HG02588 (cell line): ENCODE measurements around the gene RNF182.
"Not testable (repeated sequence)": the region's sequence is repeated elsewhere in the genome, so short reads cannot be mapped to it uniquely, and the experiment has no call there.

Experiments used
- ATAC-seq: cut with Tn5 transposase; IDR thresholded peaks from one replicate; pipeline ENCODE4 v1.9.1; 2021; ENCODE audit warnings: mild to moderate bottlenecking, moderate library complexity; ENCODE audit not compliant: unreplicated experiment

RNF182 gene

DNA sequence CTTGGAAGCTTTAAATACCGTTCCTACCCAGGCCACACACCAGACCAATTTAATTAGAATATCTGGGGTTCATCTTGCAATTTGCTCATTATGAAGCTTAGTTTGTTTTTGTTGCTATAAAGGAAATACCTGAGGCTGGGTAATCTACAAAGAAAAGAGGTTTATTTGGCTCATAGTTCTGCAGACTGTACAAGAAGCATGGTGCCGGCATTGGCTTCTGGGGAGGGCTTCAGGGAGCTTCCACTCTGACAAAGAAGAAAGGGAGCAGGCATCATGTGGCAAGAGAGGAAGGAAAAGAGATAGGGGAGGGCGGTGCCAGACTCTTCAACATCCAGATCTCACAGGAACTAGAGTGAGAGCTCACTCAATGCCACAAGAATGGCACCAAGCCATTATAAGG is 73.6 kb downstream of the RNF182 start:
- no peak for ATAC-seq

DNA sequence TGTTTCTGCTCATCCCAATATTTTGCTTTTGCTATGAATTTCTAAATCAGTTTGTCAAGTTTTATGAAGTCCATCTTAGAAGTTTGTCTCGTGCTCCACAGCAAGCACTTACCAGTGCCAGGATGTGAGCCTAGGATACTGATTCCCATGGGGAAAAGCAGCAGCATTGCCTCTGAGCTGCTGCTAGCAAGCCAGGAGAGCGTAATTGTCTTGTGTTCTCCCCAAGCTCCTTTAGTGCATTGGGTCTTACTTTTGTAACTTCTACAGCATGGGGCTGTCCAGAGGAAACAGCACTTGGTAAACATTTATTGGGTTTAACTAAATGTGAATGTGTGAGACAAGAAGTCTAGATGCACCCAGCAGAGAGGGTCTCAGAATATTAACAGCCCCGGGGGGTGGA is 76.1 kb downstream of the RNF182 start:
- ATAC-seq: no peak

DNA sequence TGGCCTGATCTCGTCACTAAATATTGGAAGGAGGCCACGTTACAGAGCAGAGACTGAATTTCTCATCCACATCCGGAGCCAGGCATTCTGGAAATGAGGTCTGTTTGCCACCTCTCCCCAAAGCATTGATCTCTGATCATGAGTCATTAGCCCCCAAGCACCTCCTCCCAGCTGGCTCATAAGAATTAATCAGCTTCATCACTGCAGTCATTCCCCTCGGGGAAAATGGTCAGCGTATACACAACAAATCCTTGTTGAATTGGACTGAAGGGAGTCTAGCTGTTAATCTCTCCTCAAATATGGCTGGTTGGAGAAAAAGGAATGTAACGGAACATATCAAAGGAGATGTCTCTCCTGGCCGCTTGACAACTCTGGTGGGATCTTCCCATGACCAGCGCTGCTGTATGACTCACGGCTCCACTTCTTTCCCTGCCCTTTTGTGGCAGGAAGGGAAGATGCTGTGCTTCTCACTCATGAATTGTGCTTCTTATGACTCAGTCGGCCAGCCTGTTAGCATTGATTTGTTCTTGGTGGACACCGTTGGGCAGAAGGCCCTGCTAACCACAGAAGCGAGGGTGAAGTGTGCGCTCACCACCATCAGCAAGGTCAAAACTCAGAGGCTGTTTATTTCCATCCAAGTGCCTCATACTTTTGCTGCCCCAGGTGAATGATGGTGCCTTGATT is 76.7 kb downstream of the RNF182 start:
- ATAC-seq: no peak

- ATAC-seq: no peak
Observed at GRCh38 chr6:14002176-14002947, 77.6 kb downstream of the RNF182 start.

DNA sequence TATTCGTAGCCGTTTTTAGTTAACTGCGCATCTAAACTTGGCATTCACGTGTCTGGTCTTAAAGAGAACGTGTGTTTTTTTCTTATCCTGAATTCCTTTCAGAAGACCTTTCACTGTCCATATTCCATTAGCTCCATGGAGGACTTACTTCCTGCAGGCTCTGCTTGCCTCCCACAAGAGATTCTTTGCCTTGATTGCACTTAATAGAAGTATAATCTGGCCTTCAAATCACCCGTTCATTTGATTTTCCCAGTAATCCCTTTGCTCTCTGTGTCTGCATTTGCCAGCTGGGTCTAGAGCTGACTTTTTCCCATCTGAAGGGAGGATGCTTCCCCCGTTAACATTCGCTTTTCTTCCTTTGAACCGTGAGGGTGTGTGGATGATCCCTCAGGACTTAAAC is 79.5 kb downstream of the RNF182 start:
- ATAC-seq: no peak

DNA sequence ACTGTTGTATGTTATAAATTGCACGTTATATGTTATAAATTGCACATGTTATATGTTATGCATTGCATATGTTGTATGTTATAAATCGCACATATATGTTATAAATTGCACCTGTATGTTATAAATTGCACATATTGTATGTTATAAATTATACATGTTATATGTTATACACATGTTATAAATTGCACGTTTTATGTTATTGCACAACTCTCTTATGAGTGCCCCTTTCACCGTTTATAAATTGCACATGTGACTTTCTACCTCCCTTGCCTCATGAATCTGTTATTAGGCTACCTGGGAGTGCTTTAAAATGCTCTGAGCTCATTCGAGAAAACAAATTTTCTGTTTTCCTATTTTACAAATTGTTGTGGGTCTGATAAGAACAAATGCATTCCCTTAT is 84.1 kb downstream of the RNF182 start:
- ATAC-seq: no peak

- no peak for ATAC-seq
Observed at GRCh38 chr6:14009431-14009830, 84.7 kb downstream of the RNF182 start.

- ATAC-seq: no peak
Observed at GRCh38 chr6:14010275-14010674, 85.5 kb downstream of the RNF182 start.

GRCh38 chr6:14012313-14013030 is 87.7 kb downstream of the RNF182 start:
- ATAC-seq: no peak

- no peak for ATAC-seq
Observed at GRCh38 chr6:14015964-14016363, 91.2 kb downstream of the RNF182 start.

DNA sequence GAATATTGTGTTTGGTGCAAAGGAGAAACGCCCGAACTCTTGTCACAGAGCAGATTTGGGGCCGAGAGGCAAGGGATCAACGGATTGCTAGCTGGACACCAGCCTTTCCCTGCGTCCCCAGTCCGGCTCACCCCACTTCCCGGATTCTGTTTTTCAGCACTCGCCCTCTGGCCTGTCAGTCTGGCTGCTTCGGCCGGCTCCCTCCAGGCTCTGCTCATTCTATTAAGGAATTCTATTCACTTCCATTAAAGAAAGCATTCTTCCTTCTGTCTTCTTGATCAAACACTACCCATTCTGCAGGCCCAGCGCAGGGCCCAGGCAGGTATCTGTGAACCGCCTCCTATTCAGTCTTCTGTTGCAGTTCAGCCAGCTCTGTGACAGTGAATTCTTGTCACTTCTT is 91.7 kb downstream of the RNF182 start:
- ATAC-seq: no peak

DNA sequence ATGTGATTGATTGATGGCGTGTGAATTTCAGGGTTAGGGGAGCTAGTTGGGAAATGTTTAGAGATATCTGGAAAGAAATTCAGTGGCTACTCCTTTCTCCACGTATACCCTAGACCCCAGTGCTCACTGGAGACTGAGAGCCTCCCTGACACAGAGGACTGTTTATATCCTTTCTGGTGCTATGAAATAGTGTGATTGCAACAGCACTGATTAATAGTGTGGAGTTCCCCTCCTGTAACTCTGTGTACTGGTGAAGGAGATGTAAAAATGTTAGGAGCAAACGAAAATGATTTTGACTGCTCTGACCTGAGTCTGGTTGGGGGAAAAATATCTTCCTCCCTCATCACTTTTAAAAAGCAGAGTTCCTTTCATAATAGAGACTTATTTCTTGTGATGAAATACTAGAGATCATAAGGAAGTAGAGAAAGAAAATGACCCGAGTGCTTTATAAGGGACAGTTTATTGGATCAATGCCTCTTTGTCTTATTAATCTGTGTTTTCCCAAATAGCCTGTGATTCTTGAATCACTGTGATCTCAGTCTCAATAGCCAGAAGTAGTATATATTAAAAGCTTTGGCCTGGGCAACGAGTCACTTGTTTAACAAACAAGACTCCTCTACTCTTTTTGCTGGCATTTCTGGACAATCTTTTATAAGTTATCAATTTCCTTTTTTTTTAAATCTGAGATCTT is 92.3 kb downstream of the RNF182 start:
- ATAC-seq: no peak

- no peak for ATAC-seq
Observed at GRCh38 chr6:14017626-14018475, 93.1 kb downstream of the RNF182 start.

GRCh38 chr6:14018559-14018958 is 93.8 kb downstream of the RNF182 start:
- ATAC-seq: not testable (repeated sequence)

DNA sequence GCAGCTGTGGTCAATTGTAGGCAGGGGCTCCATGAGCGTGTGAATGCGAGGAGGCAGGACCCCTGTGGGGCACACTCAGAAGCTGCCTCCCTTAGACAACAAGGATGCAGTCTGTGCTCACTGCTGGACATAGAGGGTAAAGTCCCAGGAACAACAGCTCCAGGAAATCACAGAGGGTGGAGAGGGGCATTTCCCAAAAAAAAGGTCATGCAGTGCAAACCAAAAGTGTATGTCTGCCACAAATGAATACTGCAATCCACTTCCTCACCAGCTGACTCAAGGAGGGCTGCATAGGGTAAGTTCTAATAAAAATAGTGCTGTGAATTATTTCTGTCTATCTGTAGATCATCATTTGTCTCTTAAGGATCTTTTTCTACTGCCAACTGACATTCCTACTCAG is 95.8 kb downstream of the RNF182 start:
- no peak for ATAC-seq

GRCh38 chr6:14021449-14021848 is 96.7 kb downstream of the RNF182 start:
- no peak for ATAC-seq

- ATAC-seq: no peak
Observed at GRCh38 chr6:14022673-14023072, 97.9 kb downstream of the RNF182 start.

DNA sequence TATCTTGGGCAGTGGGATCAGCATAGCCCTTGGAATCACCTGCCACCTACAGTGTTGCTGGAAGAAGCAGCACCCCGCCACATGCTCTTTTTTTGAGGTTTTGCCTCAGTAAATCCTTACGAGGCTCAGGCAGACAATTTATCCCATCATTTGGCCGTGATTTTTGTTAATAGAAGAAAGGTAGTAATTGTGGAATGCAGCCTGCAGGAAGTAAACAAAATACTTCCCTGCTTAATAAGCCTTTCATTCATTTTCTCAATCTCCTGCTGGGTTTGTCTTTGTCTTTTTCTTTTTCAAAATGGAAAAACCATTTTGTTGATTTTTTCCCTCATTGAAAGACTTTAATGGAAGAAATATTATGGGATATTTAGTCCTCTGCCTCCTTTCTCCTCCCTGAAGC is 99.1 kb downstream of the RNF182 start:
- ATAC-seq: no peak

- ATAC-seq: no peak
Observed at GRCh38 chr6:14025160-14025559, 100.4 kb downstream of the RNF182 start.

DNA sequence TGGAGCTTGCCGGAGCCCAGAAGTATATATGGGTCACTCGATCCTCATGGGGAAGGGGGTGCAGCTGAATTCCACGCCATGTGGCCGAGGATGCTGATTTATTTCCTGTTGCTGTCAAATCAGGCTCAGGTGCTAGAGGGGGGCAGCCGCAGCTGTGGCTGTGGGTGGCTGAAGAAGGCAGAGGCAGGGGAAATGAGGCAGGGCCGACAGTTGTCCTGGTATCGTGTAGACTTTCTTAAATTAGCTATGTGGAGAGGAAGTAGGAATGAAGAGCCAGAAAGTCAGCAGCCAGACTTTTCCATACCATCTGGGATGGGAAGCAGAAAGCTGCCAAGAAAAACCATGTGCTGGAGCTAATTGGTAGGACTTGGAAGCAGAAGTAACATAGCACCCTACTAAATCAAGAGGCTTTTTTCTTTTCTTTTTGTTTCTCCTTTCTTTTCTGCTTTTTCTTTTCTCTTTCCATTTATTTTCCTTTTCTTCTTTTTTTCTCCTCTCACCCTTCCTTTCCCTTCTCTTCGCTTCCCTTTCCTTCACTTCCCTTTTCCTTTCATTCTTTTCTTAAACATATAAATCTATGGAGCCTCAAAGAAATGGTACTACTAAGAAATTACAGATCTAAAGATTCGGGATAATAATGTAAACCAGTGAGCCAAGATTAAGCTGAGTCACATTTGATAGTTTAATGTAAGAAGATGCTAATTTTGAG is 102.2 kb downstream of the RNF182 start:
- ATAC-seq: no peak
